GM18861 (cell line): ENCODE data around the gene CD320.
"Not testable (repeated sequence)": the region's sequence is repeated elsewhere in the genome, so short reads cannot be mapped to it uniquely, and the experiment has no call there.

Source experiments
- ATAC-seq: cut with Tn5 transposase; IDR thresholded peaks from one replicate; pipeline ENCODE4 v1.9.1; 2021; ENCODE audit not compliant: unreplicated experiment

The CD320 gene

DNA sequence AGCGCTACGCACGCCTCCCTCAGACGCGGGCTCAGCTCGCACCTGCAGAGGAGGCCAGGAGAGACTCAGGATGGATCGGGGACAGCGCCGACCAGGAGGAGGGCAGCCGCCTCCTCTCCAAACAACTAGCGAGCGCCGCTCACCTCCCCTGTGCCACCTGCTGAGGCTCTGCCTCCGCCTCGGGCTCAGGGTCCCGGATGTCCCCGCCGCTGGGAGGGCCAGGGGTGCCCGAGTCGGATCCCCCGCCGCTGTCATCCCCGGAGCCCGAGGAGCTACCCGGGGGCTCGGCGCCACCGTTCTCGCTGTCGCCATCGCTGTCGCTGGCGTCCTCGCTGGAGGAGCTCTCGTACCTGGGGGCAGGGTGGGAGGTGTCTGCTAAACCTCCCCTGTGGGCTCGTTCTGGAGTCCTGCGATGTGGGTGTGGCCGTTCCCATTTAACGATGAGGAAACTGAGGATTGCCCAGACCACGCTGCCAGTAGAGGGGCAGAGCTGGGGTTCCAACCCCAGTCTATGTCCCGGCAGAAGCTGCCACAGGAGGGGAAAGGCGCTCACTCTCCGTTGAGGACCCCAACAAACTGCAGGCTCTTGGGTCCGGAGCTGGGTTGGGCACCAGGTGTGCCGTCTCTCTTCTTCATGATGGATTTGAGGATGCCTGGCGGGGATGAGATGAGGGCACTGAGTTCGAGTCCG, 25.8 kb upstream of the CD320 start:
- no peak for ATAC-seq

GRCh38 chr19:8332976-8333766, 25.0 kb upstream of the CD320 start:
- ATAC-seq = no peak

- ATAC-seq = no peak
Measured at GRCh38 chr19:8331263-8331845, 23.2 kb upstream of the CD320 start.

DNA sequence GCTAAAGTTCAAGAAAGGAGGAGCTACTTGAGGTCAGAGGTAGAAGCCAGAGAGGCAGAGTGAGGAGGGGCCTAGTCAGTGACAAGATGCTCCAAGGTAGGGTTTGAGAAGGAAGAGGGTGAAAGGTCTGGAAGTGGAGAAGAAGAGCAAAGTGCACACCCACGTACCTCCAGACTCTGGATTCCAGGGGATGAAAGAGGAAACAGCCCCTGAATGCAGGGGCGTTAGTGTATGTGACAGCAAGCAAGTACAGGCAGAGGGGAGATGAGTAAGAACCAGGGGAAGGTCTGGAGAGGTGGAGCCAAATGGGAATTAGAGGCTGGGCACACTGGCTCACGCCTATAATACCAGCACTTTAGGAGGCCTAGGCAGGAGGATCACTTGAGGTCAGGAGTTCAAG, 21.8 kb upstream of the CD320 start:
- ATAC-seq = no peak

GRCh38 chr19:8325454-8325853, 17.3 kb upstream of the CD320 start:
- no peak for ATAC-seq

- no peak for ATAC-seq
Measured at GRCh38 chr19:8324186-8325050, 16.3 kb upstream of the CD320 start.

DNA sequence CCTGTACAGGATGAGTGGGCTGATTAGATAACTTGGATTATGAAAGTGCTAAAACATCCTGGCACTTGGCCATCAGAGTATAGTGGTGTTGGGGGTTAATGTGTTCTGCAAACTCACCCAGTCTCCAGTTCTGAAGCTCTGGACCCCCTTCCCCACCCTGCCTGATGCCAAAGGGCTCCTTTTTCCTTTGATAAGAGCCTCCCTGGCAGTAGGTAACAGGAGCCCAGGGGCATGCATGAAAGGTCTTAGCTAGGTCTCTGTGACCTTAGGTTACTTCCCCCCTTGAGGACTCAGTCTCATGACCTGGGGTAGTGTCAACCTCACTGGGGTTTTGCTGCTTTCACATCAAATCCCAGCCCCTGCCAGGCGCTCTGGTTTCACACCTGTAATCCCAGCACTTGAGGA, 15.6 kb upstream of the CD320 start:
- no peak for ATAC-seq

GRCh38 chr19:8322638-8322997, 14.5 kb upstream of the CD320 start:
- no peak for ATAC-seq

DNA sequence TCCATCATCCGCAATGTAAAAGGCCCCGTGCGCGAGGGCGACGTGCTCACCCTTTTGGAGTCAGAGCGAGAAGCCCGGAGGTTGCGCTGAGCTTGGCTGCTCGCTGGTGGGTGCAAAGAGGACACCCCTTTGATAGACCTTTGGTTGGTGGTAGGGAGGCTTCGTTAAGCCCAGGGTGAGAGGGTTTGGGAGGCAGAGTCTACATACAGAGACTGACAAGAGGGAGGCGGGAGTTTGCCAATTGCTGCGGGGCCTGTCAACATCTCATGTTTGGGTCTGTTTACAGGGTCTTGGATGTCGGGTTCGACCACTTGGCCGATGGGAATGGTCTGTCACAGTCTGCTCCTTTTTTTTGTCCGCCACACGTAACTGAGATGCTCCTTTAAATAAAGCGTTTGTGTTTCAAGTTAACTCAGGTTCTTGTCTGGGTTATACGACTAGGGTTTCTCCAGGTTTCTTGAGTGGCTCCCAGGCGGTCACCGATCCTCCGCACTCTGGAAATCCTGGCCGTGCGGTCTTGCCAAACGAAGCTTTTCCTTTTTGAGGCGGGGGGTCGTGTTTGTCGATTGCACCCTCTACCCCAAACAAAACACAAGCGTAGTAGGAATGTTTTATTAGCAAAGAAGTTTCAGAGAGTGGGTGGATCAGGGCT, 14.0 kb upstream of the CD320 start:
- ATAC-seq = no peak

DNA sequence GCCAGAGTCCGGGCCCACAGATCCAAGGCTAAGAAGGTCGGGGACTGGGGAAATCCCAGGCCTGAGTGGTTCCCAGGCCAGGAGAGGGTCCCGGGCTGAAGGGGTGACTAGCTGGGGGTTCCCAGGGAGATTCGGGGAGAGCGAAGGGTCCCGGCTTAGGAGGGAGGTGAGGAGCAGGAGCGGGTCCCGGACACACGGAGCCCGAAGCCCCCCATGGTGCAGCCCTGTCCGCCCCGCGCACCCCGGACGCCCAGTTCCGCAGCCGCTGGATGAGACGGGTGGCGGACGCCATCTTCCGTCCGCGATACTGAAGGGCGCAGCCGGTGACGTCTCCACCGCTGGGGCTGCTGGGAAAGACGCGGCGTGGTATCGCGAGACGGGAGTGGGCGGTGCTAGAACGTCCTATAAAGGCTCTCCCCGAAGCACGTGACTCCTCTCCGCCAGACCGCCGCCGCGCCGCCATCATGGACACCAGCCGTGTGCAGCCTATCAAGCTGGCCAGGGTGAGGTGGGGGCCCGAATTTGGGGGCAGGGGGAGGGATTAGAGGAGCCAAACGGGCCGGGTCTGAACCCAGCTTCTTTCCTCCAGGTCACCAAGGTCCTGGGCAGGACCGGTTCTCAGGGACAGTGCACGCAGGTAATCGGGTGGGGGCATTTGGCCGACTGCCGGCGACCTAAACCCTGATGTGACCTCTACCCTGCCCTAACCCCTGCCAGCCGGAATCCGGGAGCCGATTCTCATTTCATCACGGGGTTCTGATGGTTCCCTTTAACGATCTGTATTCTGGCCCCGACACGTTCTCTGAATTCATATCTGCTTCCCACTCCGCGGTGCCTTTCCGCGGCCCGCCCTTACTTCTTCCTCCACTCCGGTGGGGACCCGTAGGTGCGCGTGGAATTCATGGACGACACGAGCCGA, 13.2 kb upstream of the CD320 start, which contains the start of the genes NDUFA7 and RPS28:
Gene NDUFA7, minus strand, starts transcription at position 309 of the 919 bp plus-strand sequence. Its CDS starts 17 bp downstream, at position 292.
Gene RPS28, plus strand, starts transcription at position 430 of the 919 bp plus-strand sequence. Its CDS starts 35 bp downstream, at position 465.
- ATAC-seq = peak; percentile 85

- ATAC-seq = peak; percentile 5
Measured at GRCh38 chr19:8320564-8321066, 12.5 kb upstream of the CD320 start.

- ATAC-seq = no peak
Measured at GRCh38 chr19:8319807-8320520, 11.8 kb upstream of the CD320 start.

- not testable (repeated sequence) for ATAC-seq
Measured at GRCh38 chr19:8318835-8319234, 10.7 kb upstream of the CD320 start.

GRCh38 chr19:8316351-8317125, 8.4 kb upstream of the CD320 start:
- ATAC-seq = no peak

- not testable (repeated sequence) for ATAC-seq
Measured at GRCh38 chr19:8314981-8315640, 7.0 kb upstream of the CD320 start.

DNA sequence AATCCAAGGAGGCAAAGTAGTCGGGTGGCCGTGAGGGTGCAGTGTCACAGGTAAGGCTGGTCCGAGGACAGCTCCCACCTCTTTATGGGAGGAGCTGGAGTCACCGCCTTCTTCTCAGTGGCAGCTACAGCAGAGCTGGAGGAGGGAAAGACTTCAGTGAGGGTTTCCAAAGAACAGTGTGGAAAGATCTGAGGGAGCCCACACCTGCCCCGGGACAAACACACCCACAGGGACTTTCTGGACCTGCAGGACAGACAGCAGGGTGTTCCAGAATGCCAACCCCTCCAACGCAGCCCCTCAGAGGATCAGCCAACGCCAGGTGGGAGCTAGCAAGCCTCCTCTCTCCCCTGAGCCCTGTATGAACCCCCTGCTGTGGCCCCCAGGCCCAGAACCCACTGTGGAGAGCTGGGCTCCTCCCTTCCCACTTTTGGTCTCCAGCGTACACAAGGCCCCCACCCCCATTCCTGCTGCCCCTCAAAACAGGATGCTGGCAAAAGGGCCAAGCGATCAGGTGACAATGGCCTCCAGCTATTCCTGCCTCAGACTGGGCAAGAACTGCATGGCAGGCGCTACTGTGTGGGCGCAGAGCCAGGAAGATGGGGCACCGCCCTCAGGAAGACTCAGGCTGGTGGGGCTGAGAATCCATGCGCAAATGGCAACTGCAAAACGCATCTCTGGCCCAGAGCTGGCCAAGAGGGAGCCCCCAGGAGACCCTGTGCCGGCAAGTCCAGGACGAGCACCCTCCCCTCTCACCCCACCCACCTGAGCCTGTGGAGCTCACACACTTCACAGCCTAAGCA, 3.5 kb upstream of the CD320 start:
- ATAC-seq = no peak
